Ovary (tissue), 9 donors: Measurements from ENCODE around the gene BARHL1. TPM values are rescaled to one million over a fixed set of nuclear protein-coding genes. Genes with fewer than 3 reads are reported as not detected.

Experiments used
- DNase-seq, 5 donors: peaks; one replicate each; pipeline ENCODE4 v3.0.0-alpha.2; 2019 to 2020
- H3K27ac ChIP-seq, 2 donors: fragments of 200-600 bp; one replicate each; pipeline versions ENCODE4 v1.5.1 to v1.8.0; 2019 to 2022
- H3K27me3 ChIP-seq: fragments of 200-600 bp; one replicate; pipeline ENCODE4 v1.8.0; 2022
- H3K36me3 ChIP-seq: fragments of 200-600 bp; sonication (generic); one replicate; pipeline ENCODE4 v1.5.1; 2019
- H3K4me1 ChIP-seq: one replicate; pipeline ENCODE4 v1.8.1; 2013; ENCODE audit warnings: mild to moderate bottlenecking, moderate library complexity; ENCODE audit not compliant: insufficient read depth
- H3K4me3 ChIP-seq: fragments of 200-600 bp; sonication (generic); one replicate; pipeline ENCODE4 v1.5.1; 2017
- H3K9me3 ChIP-seq, 2 donors: fragments of 200-600 bp in 1 of 2; sonication (generic) in 1 of 2; one replicate each; pipeline versions ENCODE4 v1.5.1 to v1.8.1; 2013 to 2019; ENCODE audit warnings: mild to moderate bottlenecking in 1 of 2, moderate library complexity in 1 of 2
- EP300 ChIP-seq: sonication (generic); formaldehyde crosslinking; IDR thresholded peaks from one replicate; pipeline ENCODE4 v1.6.1; 2017; ENCODE audit warnings: antibody characterized with exemption
- POLR2A ChIP-seq: fragments of 450-650 bp; IDR thresholded peaks from one replicate; pipeline ENCODE4 v1.6.1; 2017; ENCODE audit warnings: antibody characterized with exemption, mild to moderate bottlenecking, moderate library complexity
- WGBS, 3 donors: extraction: QIAGEN DNeasy Blood & Tissue Kit in 1 of 3; methylation state at CpG; one replicate each; pipeline versions ENCODE4 v1.1.5 to v1.1.7; 2013 to 2017; 5-methylcytosine and 5-hydroxymethylcytosine counted together
- intact Hi-C, 4 donors: fragments of 100-400 bp; cut with DNase I; formaldehyde crosslinking; loops; one replicate each; pipeline versions ENCODE4 v1.11.0 to v1.15.1; 2022 to 2023
- polyA plus RNA-seq, 2 donors: library from polyadenylated mRNA; stranded (reverse); fragments of 200-250 nt in 1 of 2; fragments of 350-450 nt in 1 of 2; fragmentation: Illumina TruSeq in 1 of 2; extraction: RNeasy Lipid Tissue Mini Kit (QIAGEN cat#74804) in 1 of 2; gene quantifications; one replicate each; pipeline ENCODE4 v1.2.3, GENCODE V29; 2013 to 2014
- total RNA-seq, 7 donors: library from RNA; depleted of rRNA in 2 of 7; stranded (reverse); fragments of >200 nt in 2 of 7; fragmentation: NEBNext Ultra II Directional in 3 of 7; extraction: Animal tissue kit (Norgen Biotek cat#: 25700) in 3 of 7; gene quantifications; one replicate each; pipeline versions ENCODE4 v1.1.0 to v1.2.4, GENCODE V29; 2016 to 2023
- TF ChIP-seq, protein P1 (sequence below), 3 donors: fragments of 450-650 bp in 2 of 3; fragments of 200-600 bp in 1 of 3; IDR thresholded peaks; one replicate each; pipeline versions ENCODE4 v1.5.1 to v1.8.0; 2016 to 2022; ENCODE audit warnings: antibody characterized with exemption in 3 of 3, mild to moderate bottlenecking in 1 of 3
- donor health status: DM: no; HTN: no; CAD: no; lungs with moderate emphysema.
- donor health status: DM: no; HTN: no; CAD: no.
- donor health status: Bipolar disorder and iron deficiency.
- donor health status: DM: yes; HTN: yes; CAD: no.
- donor health status: DM: no; HTN: no; CAD: no.
- donor health status: DM: yes; HTN: yes; CAD: no.

Gene BARHL1
- total and polyA plus RNA-seq, 9 donors: not detected

DNA sequence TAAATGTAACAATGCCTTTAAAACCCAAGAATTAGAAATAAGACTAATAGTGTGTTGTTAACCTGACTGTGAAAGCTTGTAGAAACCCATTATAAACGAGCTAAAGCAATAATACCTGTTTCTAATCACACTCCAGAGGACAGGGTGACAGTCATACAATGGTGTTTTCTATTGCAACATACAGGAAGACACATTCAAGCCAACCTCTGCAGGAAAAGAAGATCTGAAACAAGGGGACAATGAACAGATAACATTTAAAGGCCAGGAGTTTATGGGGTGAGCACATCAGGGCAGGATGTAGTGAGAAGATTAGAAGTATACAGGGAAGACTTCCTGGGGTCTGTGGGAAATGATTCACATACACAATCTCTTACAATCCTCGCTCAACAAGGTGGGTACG is 13.8 kb downstream of the BARHL1 start:
- intact Hi-C loops: no loop called here
- H3K4me3 ChIP-seq: no peak overlapping the region
- no peaks in the 10 kb centered on the region for H3K9me3 ChIP-seq
- 79 to 83% (median 82%) methylated on average over 3 of the region's 3 CpGs for WGBS, 3 donors
- H3K36me3 ChIP-seq: no peaks in the 10 kb centered on the region
- H3K27me3 ChIP-seq: no peaks in the 10 kb centered on the region
- no peak overlapping the region for H3K27ac ChIP-seq
- no peaks in the 10 kb centered on the region for H3K4me1 ChIP-seq
- TF ChIP-seq, protein P1, sequence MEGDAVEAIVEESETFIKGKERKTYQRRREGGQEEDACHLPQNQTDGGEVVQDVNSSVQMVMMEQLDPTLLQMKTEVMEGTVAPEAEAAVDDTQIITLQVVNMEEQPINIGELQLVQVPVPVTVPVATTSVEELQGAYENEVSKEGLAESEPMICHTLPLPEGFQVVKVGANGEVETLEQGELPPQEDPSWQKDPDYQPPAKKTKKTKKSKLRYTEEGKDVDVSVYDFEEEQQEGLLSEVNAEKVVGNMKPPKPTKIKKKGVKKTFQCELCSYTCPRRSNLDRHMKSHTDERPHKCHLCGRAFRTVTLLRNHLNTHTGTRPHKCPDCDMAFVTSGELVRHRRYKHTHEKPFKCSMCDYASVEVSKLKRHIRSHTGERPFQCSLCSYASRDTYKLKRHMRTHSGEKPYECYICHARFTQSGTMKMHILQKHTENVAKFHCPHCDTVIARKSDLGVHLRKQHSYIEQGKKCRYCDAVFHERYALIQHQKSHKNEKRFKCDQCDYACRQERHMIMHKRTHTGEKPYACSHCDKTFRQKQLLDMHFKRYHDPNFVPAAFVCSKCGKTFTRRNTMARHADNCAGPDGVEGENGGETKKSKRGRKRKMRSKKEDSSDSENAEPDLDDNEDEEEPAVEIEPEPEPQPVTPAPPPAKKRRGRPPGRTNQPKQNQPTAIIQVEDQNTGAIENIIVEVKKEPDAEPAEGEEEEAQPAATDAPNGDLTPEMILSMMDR (IDR thresholded peaks at IDR 0.05): no peak
- DNase-seq: no peak

DNA sequence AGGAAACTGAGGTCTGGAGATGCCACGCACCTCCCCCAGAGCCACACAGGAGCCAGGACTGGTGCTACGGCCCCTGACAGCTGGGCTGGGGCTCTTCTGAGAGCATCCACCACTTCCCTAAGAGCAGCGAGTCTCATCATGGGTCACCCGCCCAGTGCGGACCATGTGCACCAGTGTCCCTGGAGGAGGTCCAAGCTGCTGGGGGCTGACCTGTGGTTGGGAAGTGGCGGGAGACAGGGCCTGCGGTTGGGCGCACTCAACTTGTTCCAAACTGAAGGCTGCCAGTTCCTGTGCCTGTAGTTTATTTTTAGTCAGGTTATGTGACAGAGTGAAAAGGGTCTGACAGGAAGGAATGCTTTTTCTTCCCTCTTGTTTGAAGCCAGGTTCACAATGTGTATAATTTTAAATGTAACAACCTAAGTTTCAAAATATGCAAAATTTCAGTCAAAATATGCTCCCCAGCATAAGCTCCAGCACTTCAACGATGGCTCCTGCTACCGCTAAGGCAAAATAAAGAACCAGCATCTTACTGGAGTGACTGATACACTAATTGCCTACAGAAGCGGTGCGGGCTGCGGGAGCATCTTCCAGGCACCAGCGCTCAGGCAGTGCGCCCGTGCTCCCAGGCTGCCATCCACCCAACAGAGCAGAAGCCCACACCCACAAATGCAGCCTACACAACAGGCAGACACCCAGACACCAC is 14.8 kb downstream of the BARHL1 start:
- TF ChIP-seq, protein P1 (IDR thresholded peaks at IDR 0.05): no peak
- TF ChIP-seq POLR2A (no peak), EP300 (no peak)
- 90 to 94% (median 92%) methylated on average over 16 of the region's 16 CpGs for WGBS, 3 donors
- H3K36me3 ChIP-seq: no peaks in the 10 kb centered on the region

DNA sequence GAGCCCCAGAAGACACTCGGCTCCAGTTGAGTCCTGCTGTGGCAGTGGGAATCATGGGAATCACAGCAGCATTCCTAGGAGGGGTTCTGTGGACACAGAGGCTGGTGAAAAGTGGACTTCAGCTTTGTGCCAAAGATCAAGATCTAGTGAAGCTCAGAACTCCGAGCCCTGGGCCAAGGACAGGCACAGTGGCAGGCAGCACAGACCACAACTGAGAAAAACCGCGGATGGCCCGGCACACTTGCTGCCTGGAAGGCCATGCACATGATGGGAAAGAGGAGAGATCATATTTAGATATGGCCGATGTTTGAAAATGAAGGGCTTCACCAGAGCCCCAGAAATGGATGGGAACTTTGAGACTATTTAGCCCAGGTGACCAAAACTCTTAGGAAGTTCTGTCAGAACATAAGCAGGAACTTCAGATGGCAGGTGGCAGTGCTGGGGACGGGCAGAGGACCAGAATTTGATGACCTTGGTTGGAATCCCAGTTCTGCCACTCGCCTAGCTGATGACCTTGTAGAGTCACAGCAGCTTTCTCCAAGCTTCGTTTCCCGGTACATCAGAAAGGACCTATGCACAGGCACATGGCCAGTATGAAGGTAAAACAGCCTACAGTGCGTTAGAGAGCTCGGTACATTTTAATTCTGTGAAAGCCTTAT is 18.0 kb downstream of the BARHL1 start:
- WGBS, 3 donors: 93 to 96% (median 95%) methylated on average over 12 of the region's 12 CpGs
- Histone ChIP-seq H3K36me3 (no peaks in the 10 kb centered on the region), H3K27me3 (no peaks in the 10 kb centered on the region), H3K4me1 (no peaks in the 10 kb centered on the region), H3K27ac (no peak overlapping the region), H3K4me3 (no peak overlapping the region), H3K9me3 (no peaks in the 10 kb centered on the region)
- TF ChIP-seq, protein P1 (IDR thresholded peaks at IDR 0.05): no peak
- no peak for TF ChIP-seq EP300
- TF ChIP-seq POLR2A: no peak
- no peak for DNase-seq
- intact Hi-C loops: no loop called here

More for the DNA sequence above, 14.8 kb downstream of the BARHL1 start:
- intact Hi-C loops: no loop called here
- no peaks in the 10 kb centered on the region for H3K27me3 ChIP-seq
- no peak overlapping the region for H3K27ac ChIP-seq
- H3K4me1 ChIP-seq: no peaks in the 10 kb centered on the region
- H3K9me3 ChIP-seq: no peaks in the 10 kb centered on the region
- DNase-seq: no peak
- no peak overlapping the region for H3K4me3 ChIP-seq

DNA sequence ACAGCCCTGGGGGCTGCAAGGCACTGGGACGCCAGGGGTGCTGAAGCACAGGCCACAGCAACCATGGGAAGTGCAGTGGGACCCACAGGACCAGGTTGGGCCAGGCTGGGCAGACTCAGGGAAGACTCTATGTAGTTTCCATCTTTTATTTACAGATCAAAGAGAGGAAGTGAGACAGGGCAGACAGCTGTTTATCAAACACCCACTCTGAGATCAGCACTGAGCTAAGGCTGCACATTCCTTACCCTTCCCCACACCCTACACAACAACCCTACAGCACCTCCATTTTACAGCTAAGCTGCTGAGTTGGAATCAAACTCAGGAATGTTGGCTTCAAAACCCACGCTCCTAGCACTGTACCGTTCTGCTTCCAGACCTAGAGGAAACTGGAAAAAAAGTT is 19.8 kb downstream of the BARHL1 start:
- H3K27ac ChIP-seq: no peak overlapping the region
- 68 to 87% (median 81%) methylated on average over 3 of the region's 3 CpGs for WGBS, 3 donors

DNA sequence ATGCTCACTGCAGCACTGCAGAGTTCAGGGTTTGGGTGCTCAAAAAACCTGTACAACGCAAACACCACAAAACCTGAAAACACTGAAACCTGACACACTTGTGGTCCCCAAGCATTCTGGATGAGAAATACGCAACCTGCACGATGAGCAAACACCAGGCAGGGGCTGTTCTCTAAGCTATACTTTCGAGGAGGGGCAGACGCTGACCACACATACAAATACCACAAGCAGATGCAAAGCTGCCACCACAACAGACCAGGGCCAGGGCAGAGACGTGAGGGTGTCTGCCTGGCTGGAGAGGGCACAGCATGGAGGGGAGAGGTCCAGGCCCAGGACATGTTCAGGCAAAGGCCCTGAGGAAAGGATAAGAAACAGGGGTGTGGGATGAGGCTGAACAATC is 23.0 kb downstream of the BARHL1 start:
- DNase-seq: no peak
- Histone ChIP-seq H3K36me3 (no peaks in the 10 kb centered on the region), H3K9me3 (no peaks in the 10 kb centered on the region), H3K4me1 (no peaks in the 10 kb centered on the region), H3K27ac (no peak overlapping the region), H3K27me3 (no peaks in the 10 kb centered on the region), H3K4me3 (no peak overlapping the region)
- no peak for TF ChIP-seq EP300
- TF ChIP-seq, protein P1 (IDR thresholded peaks at IDR 0.05): no peak
- TF ChIP-seq POLR2A: no peak
- intact Hi-C loops: no loop called here
- 89 to 97% (median 95%) methylated on average over 6 of the region's 6 CpGs for whole genome bisulfite sequencing, 3 donors

More for the DNA sequence above, 19.8 kb downstream of the BARHL1 start:
- no peaks in the 10 kb centered on the region for H3K4me1 ChIP-seq
- intact Hi-C loops: no loop called here
- H3K9me3 ChIP-seq: no peaks in the 10 kb centered on the region
- no peaks in the 10 kb centered on the region for H3K36me3 ChIP-seq
- no peak for DNase-seq
- no peak overlapping the region for H3K4me3 ChIP-seq
- H3K27me3 ChIP-seq: no peaks in the 10 kb centered on the region
- no peak for TF ChIP-seq EP300
